ENCODE results near the gene PRDX5. TPM values are rescaled to one million over a fixed set of nuclear protein-coding genes. Genes with fewer than 3 reads are reported as not detected.
"Not testable (repeated sequence)": the region's sequence is repeated elsewhere in the genome, so short reads cannot be mapped to it uniquely, and the experiment has no call there.

The PRDX5 gene
- total RNA-seq, 4 donors from 2014 or later: 179 to 260 (median 181) TPM

GRCh38 chr11:64305075-64305690 lies 12.7 kb upstream of the PRDX5 start, which contains the start of gene ESRRA:
ESRRA (plus strand) TSS chr11:64305524; CDS start chr11:64307180, 1,656 bp downstream.
- Histone ChIP-seq H3K36me3 (peaks cover 0 to 7% of the 10 kb centered on the region in 2 donors), H3K4me3 (peak within 1 kb of the TSS; percentile 68 to 85), H3K4me1 (peaks cover 0 to 60% (median 21%) of the 10 kb centered on the region in 3 donors), H3K27me3 (peaks cover 31% of the 10 kb centered on the region), H3K9me3 (no peaks in the 10 kb centered on the region), H3K27ac (peak within 1 kb of the TSS; percentile 88 to 96 (median 94))
- peak; percentile 88 for ATAC-seq
- no peak for TF ChIP-seq EP300 (IDR thresholded peaks at IDR 0.05)
- TF ChIP-seq CTCF (IDR thresholded peaks at IDR 0.05): no peak
- peak; percentile 46 to 67 for TF ChIP-seq POLR2A (IDR thresholded peaks at IDR 0.05)
- peak; percentile 63 for TF ChIP-seq POLR2AphosphoS5 (IDR thresholded peaks at IDR 0.05)
- 0% methylated on average over 4 of the region's 81 CpGs; no CpG with 5 or more reads in 1 of the 2 donors for WGBS, 2 donors (ENCODE audit: low coverage in 1 of 2)

GRCh38 chr11:64305691-64306562 lies 12.0 kb upstream of the PRDX5 start:
- Histone ChIP-seq H3K27me3 (peaks cover 23% of the 10 kb centered on the region), H3K27ac (peak overlapping the region; percentile 75 to 96 (median 92)), H3K4me1 (peaks cover 0 to 53% (median 16%) of the 10 kb centered on the region in 3 donors), H3K4me3 (peak overlapping the region; percentile 68 to 85), H3K36me3 (peaks cover 0 to 7% of the 10 kb centered on the region in 2 donors), H3K9me3 (no peaks in the 10 kb centered on the region)
- ATAC-seq: peak; percentile 19
- TF ChIP-seq POLR2A (IDR thresholded peaks at IDR 0.05): no peak
- no peak for TF ChIP-seq POLR2AphosphoS5 (IDR thresholded peaks at IDR 0.05)
- TF ChIP-seq CTCF (IDR thresholded peaks at IDR 0.05): peak in 2 of 4 experiments; percentile 14 to 50
- no peak for TF ChIP-seq EP300 (IDR thresholded peaks at IDR 0.05)
- 0% methylated on average over 1 of the region's 71 CpGs; no CpG with 5 or more reads in 1 of the 2 donors for WGBS, 2 donors (ENCODE audit: low coverage in 1 of 2)

- Histone ChIP-seq H3K36me3 (peaks cover 0 to 7% of the 10 kb centered on the region in 2 donors), H3K9me3 (no peaks in the 10 kb centered on the region), H3K27me3 (peaks cover 20% of the 10 kb centered on the region), H3K4me1 (peaks cover 0 to 47% (median 16%) of the 10 kb centered on the region in 3 donors), H3K4me3 (peak overlapping the region; percentile 68 to 85), H3K27ac (peak overlapping the region in 3 of 4 donors; percentile 88 to 96 (median 96))
- WGBS, 2 donors (ENCODE audit: low coverage in 1 of 2): 7 to 40% methylated on average over 1 to 5 of the region's 9 CpGs
- no peak for ATAC-seq
- TF ChIP-seq POLR2AphosphoS5 (IDR thresholded peaks at IDR 0.05) (no peak), CTCF (IDR thresholded peaks at IDR 0.05) (no peak), POLR2A (IDR thresholded peaks at IDR 0.05) (no peak), EP300 (IDR thresholded peaks at IDR 0.05) (no peak)
Measured at GRCh38 chr11:64306563-64306875, 11.4 kb upstream of the PRDX5 start.

- peak overlapping the region in 1 of 2 donors; percentile 85 for H3K4me3 ChIP-seq
Measured at GRCh38 chr11:64306876-64307622, 10.9 kb upstream of the PRDX5 start.

GRCh38 chr11:64307795-64308194 lies 10.1 kb upstream of the PRDX5 start:
- H3K27me3 ChIP-seq, H3K4me3 ChIP-seq, H3K9me3 ChIP-seq, ATAC-seq, H3K36me3 ChIP-seq: not testable (repeated sequence)
- Histone ChIP-seq H3K4me1 (peaks cover 0 to 50% (median 16%) of the 10 kb centered on the region in 3 donors), H3K27ac (peak overlapping the region in 1 of 4 donors; percentile 96)
- WGBS, 2 donors (ENCODE audit: low coverage in 1 of 2): 97% methylated on average over 5 of the region's 5 CpGs; no CpG with 5 or more reads in 1 of the 2 donors

More at GRCh38 chr11:64306876-64307622, 10.9 kb upstream of the PRDX5 start:
- no CpG with 5 or more reads among the region's 15 CpGs for WGBS, 2 donors (ENCODE audit: low coverage in 1 of 2)
- peaks cover 0 to 43% (median 16%) of the 10 kb centered on the region in 3 donors for H3K4me1 ChIP-seq
- peaks cover 0 to 7% of the 10 kb centered on the region in 2 donors for H3K36me3 ChIP-seq
- no peaks in the 10 kb centered on the region for H3K9me3 ChIP-seq
- ATAC-seq: no peak
- TF ChIP-seq POLR2A (IDR thresholded peaks at IDR 0.05) (no peak), POLR2AphosphoS5 (IDR thresholded peaks at IDR 0.05) (peak; percentile 39)
- H3K27ac ChIP-seq: peak overlapping the region in 3 of 4 donors; percentile 88 to 96 (median 96)
- H3K27me3 ChIP-seq: peaks cover 14% of the 10 kb centered on the region
